ENCODE data around the gene NTN1. TPM values are rescaled to one million over a fixed set of nuclear protein-coding genes. Genes with fewer than 3 reads are reported as not detected.

The NTN1 gene
- total RNA-seq, 1 experiment from 2014 or later: 1.2 TPM

- Mint-ChIP-seq H3K36me3 (ENCODE audit: insufficient read depth in 1 of 3, low read depth in 3 of 3) (no peaks in the 10 kb centered on the region), H3K27me3 (ENCODE audit: low read depth) (peaks cover 7% of the 10 kb centered on the region), H3K4me3 (no peak overlapping the region), H3K4me1 (peaks cover 5 to 9% of the 10 kb centered on the region in 2 experiments; a peak in 2 of 4 replicates), H3K27ac (no peak overlapping the region), H3K9me3 (no peaks in the 10 kb centered on the region)
- Histone ChIP-seq H3K4ac (ENCODE audit: low read depth, low read length) (no peak overlapping the region), H3K9me3 (ENCODE audit: control insufficient read depth, low read depth, low read length) (no peaks in the 10 kb centered on the region), H3K4me1 (ENCODE audit: insufficient read depth, low read length) (no peaks in the 10 kb centered on the region), H3K4me2 (ENCODE audit: insufficient read depth, insufficient read length, low read length) (no peak overlapping the region), H3K27ac (ENCODE audit: insufficient read length, low read depth, low read length) (no peak overlapping the region), H3K18ac (ENCODE audit: insufficient read length, low read depth, low read length) (no peak overlapping the region), H3K56ac (ENCODE audit: insufficient read length, low read depth, low read length) (no peak overlapping the region), H4K8ac (replicated peaks; ENCODE audit: insufficient read length, low read depth, low read length) (no peak overlapping the region), H4K20me1 (ENCODE audit: control insufficient read depth, insufficient read depth, insufficient read length) (no peaks in the 10 kb centered on the region), H3K79me2 (ENCODE audit: insufficient read depth, low read length) (no peaks in the 10 kb centered on the region), H2BK12ac (ENCODE audit: insufficient read length, low read depth, low read length) (no peak overlapping the region), H2AFZ (ENCODE audit: low read length) (no peak overlapping the region), H3K79me1 (ENCODE audit: insufficient read depth, low read depth, low read length, poor library complexity, severe bottlenecking) (no peaks in the 10 kb centered on the region), H3K9ac (ENCODE audit: extremely low read depth, insufficient read length, low read length) (no peak overlapping the region), H3K23me2 (ENCODE audit: insufficient read length, low read depth, low read length, poor library complexity, severe bottlenecking) (no peaks in the 10 kb centered on the region), H2BK5ac (ENCODE audit: insufficient read length, low read length) (no peak overlapping the region), H3T11ph (ENCODE audit: low read length) (no peak overlapping the region), H4K5ac (ENCODE audit: insufficient read length, low read depth, low read length) (no peak overlapping the region), H2BK20ac (ENCODE audit: low read depth, low read length, poor library complexity, severe bottlenecking) (no peak overlapping the region), H4K91ac (ENCODE audit: insufficient read length, low read depth, low read length) (no peak overlapping the region), H2BK120ac (ENCODE audit: low read depth, low read length, poor library complexity, severe bottlenecking) (no peak overlapping the region), H2AK5ac (ENCODE audit: insufficient read length, low read length) (no peak overlapping the region), H3K14ac (ENCODE audit: insufficient read depth, low read length) (no peak overlapping the region; the same call in 1 of the 2 replicates), H3K27me3 (ENCODE audit: insufficient read depth, low read length) (no peaks in the 10 kb centered on the region), H3K23ac (ENCODE audit: insufficient read length, low read depth, low read length) (no peak overlapping the region), H2BK15ac (ENCODE audit: low read depth, low read length) (no peak overlapping the region)
- no peak for TF ChIP-seq CTCF (conservative IDR thresholded peaks at IDR 0.05)
- DNase-seq: no peak
- no CpG with 5 or more reads among the region's 17 CpGs for WGBS (ENCODE audit: extremely low coverage, insufficient read length, low lambda C conversion rate)
Measured at GRCh38 chr17:9138161-9138717, 116.9 kb downstream of the NTN1 start.
